NCI-H748 (cell line): ENCODE data around the gene MAPT.
"Not testable (repeated sequence)": the region's sequence is repeated elsewhere in the genome, so short reads cannot be mapped to it uniquely, and the experiment has no call there.

ENCODE experiments used
- DNase-seq: peaks from one replicate; lab custom pipeline; 2025; ENCODE audit not compliant: unreplicated experiment; lab: John Stamatoyannopoulos, UW

MAPT gene

GRCh38 chr17:45923511-45924268 lies 29.3 kb downstream of the MAPT start:
- DNase-seq, result no peak

- DNase-seq, result no peak
Observed at GRCh38 chr17:45924332-45924820, 30.0 kb downstream of the MAPT start.

GRCh38 chr17:45925311-45925710 lies 31.0 kb downstream of the MAPT start:
- no peak for DNase-seq

DNA sequence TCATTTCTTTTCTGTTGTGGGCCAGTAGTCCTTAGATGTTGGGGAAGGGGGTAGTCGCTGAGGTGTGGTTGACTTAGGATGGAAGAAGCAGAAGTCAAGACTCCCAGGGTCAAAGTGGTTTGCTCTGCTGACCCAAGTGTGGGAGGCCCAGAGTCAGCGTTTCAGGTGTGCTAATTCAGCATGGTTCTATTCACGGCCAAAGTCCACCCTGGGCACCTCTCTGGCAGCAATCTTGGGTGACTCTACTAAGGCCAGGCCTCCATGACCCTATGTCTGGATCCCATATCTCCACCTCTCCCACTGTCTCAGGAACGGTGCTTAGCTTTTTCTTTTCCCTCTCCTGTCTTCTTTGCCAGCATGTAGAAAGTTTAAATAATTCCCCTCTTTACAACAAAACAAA lies 32.9 kb downstream of the MAPT start:
- no peak for DNase-seq

- DNase-seq, result peak; percentile 31
Observed at GRCh38 chr17:45929344-45929743, 35.0 kb downstream of the MAPT start.

- no peak for DNase-seq
Observed at GRCh38 chr17:45930420-45930951, 36.1 kb downstream of the MAPT start.

DNA sequence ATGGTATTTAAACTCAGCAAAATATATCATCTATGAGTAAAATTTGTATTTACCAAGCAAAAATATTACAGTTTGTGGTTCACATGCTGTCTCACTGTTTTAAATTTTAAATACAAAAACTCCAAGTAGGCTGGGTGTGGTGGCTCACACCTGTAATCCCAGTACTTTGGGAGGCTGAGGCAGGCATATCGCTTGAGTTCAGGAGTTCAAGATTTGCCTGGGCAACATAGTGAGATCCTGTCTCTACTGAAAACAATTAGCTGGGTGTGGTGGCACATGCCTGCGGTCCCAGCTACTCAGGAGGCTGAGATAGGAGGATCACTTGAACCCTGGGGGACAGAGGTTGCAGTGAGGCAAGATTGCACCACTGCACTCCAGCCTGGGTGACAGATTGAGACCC lies 37.3 kb downstream of the MAPT start:
- DNase-seq, result no peak

DNA sequence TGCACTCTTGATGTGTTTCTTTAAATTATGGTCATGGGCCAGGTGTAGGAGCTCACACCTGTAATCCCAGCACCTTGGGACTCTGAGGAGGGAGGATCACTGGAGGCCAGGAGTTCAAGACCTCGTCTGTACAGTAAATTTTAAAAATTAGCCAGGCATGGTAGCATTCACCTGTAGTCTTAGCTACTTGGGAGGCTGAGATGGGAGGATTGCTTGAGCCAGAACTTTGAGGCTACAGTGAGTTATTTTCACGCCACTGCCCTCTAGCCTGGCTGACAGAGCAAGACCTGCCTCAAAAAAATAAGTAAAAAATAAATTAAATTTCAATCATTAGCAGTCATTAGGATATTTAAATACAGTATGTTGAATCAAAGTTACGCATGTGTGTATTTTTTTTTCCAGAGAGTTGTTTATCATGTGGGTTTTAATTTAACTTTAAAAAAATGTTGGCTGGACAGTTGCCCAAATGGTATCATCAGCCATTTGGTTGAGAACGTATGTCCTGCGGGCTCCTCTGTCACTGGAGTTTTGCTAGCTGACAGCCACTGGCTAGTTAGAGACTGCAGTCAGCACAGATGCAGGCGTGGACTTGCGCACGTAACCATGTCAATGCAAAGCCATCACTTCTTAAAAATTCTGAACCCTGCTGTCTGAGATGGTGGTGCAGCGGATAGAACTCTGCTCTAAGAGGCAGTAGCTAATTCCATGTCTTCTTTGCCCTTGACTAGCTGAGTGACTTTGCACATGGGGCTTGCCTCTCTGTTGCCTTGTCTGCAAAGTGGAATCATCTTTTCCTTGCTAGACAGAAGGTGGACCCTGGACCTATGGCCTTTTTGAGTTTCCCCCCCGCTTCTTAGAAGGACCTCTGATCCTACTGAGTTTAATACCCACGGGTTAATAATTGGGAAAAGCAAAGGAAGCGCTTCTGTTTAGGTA lies 40.0 kb downstream of the MAPT start:
- no peak for DNase-seq

GRCh38 chr17:45935197-45935709 lies 40.9 kb downstream of the MAPT start:
- no peak for DNase-seq

- no peak for DNase-seq
Observed at GRCh38 chr17:45935710-45936509, 41.6 kb downstream of the MAPT start.

DNA sequence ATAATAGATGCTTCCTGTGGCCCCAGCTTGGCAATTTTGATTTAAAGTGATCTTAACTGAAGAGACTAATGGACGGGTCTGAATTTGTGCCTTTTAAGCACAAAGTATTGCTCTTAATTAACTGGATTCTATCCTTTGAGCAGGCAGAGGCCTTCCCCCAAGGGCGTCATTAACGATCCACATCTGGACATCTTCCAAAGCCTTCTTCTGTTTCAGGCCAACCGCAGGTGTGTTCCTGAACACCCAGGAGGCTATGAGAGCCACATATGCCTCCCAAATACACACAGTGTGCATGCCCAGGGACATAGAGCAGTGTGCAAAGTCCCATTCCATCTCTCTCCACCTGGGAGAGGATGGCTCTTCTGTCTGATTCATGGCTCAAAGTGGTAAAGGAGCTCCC lies 42.3 kb downstream of the MAPT start:
- peak; percentile 11 for DNase-seq

DNA sequence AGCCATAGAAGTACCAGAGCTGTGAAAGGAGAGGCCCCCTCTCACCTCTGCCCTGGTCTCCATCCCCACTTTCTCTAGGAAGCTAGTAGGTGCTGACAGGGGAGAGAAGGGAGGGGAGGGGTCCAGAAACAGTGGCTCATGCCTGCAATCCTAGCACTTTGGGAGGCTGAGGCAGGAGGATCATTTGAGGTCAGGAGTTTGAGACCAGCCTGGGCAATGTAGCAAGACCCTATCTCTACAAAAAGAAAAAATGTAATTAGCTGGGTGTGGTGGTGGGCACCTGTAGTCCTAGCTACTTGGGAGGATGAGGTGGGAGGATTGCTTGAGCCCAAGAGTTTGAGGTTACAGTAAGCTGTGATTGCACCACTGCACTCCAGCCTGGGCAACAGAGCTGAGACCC lies 42.8 kb downstream of the MAPT start:
- DNase-seq, result not testable (repeated sequence)

- no peak for DNase-seq
Observed at GRCh38 chr17:45939395-45939794, 45.0 kb downstream of the MAPT start.

GRCh38 chr17:45940293-45940692 lies 45.9 kb downstream of the MAPT start:
- no peak for DNase-seq

GRCh38 chr17:45940826-45941225 lies 46.5 kb downstream of the MAPT start:
- DNase-seq, result no peak

DNA sequence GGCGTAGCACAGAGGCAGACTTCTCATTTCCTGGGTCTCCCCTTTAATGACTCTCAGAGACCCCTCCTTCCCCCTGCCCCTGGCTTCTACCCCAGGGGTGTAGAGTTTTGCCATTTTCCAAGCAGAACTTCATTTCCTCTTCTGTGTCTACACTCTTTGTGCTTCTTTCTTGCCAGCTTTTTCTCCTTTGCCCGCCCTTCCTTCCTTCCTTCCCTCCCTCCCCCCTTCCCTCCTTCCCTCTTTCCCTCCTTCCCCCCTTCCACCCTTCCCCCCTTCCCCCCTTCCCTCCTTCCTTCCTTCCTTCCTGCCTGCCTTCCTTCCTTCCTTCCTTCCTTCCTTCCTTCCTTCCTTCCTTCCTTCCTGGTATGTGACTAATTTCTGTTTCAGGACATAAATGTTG lies 47.0 kb downstream of the MAPT start:
- DNase-seq, result no peak

DNA sequence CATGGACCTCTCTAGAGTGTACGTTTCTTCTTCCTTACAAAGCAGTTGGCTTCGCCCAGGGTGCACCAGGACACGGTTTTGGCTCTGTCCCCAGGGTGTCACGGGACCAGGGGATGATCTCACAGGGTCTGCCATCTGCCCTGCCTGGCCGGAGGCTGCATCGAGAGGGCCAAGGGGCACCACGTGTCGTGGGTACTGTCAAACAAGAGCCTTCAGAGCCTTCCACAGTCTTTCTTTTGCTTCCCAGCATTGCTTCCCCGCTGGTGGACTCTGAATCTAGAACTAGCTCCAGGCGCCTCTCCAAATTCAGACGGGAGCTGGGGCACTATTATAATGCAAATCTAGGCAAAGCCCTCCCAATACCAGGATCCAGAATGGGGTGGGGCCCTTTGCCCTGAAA lies 47.9 kb downstream of the MAPT start:
- DNase-seq, result no peak

- no peak for DNase-seq
Observed at GRCh38 chr17:45946841-45947256, 52.5 kb downstream of the MAPT start.

DNA sequence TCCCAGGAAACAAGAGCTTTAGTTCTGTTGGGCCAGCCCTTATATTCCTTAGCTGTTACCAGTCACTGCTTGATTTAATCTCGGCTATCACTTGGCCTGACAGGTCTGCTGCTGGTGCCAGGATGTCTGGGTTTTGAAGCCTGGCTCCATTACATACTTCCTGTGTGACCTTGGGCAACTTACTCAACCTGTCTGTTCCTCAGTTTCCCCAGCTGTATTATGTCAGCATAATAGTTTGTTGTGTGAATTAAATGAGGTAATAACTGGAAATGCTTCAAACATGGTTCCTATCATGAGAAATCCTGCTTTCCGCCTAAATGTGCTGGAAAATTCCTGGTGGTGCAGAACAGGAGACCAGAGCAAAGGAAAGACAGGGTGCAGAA lies 54.1 kb downstream of the MAPT start:
- DNase-seq, result no peak

DNA sequence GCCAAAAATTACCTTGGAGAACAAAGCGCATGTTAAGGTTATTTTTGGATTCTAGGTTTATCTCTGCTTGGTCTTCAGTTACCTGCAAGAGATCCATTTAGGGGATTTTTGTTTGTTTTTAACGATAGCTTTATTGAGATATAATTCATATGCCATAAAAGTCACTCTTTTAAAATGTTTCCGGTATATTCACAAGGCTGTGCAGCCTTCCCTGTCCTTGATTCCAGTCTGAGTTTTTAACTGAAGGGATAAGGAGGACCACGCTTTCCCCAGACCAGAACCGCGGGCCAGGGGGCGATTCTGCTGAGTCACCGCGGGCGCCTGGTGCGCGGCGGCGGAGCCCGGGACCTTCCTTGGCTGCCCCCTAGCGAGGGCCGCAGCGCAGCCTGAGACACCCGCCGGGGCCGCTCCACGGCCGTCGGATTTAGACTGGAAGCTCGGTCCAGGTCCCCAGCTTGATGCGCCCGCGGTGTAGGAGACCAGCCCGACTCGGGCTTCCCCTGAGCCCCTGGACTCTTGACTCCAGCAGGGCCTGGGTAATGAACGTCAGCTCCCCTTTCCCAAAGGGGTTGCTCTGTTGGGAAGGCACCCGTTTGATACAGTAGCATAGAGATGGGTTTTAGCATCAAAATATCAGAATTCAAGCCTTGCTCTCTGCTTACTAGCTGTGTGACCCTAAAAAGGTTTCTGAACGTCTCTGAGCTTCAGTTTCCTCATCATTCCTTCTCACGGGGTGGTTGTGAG lies 54.7 kb downstream of the MAPT start:
- no peak for DNase-seq
